Neutrophil (primary cell): ENCODE measurements around the gene NAV3.
A peak's percentile ranks its signal among the peaks of the same experiment; 100 is the strongest.

Source experiments
- H3K27ac ChIP-seq: fragments of 200-600 bp; sonication (generic); 2 replicates; pipeline ENCODE4 v1.5.1; 2016; ENCODE audit warnings: mild to moderate bottlenecking, moderate library complexity
- H3K27me3 ChIP-seq: fragments of 200-600 bp; sonication (generic); 2 replicates; pipeline ENCODE4 v1.6.0; 2016; ENCODE audit warnings: mild to moderate bottlenecking
- H3K36me3 ChIP-seq: fragments of 200-600 bp; sonication (generic); 2 replicates; pipeline ENCODE4 v1.5.1; 2017
- H3K4me1 ChIP-seq, 2 experiments: fragments of 200-600 bp in 1 of 2; sonication (generic) in 1 of 2; 1 replicate in 1 of 2; 2 replicates in 1 of 2; pipeline versions ENCODE4 v1.5.1 to v1.6.1; 2013 to 2016; ENCODE audit warnings: low read depth in 1 of 2, low read length in 1 of 2, mild to moderate bottlenecking in 1 of 2, moderate library complexity in 1 of 2; ENCODE audit not compliant: control insufficient read depth in 1 of 2, insufficient read depth in 1 of 2
- H3K4me3 ChIP-seq, 2 experiments: fragments of 200-600 bp in 1 of 2; sonication (generic) in 1 of 2; 1 replicate in 1 of 2; 2 replicates in 1 of 2; pipeline ENCODE4 v1.5.1; 2013 to 2016; ENCODE audit warnings: low read depth in 1 of 2, low read length in 1 of 2, mild to moderate bottlenecking in 1 of 2, moderate library complexity in 1 of 2
- H3K9me3 ChIP-seq: fragments of 200-600 bp; sonication (generic); 2 replicates; pipeline ENCODE4 v1.5.1; 2016
- CTCF ChIP-seq: fragments of 200-600 bp; sonication (generic); IDR thresholded peaks from 2 replicates; pipeline ENCODE4 v1.5.1; 2016; ENCODE audit warnings: antibody characterized with exemption

The NAV3 gene

GRCh38 chr12:77995436-77996167 is 164.9 kb downstream of the NAV3 start:
- TF ChIP-seq CTCF: no peak
- Histone ChIP-seq H3K27ac (no peak overlapping the region), H3K4me1 (peaks cover 22 to 29% of the 10 kb centered on the region in 2 experiments), H3K27me3 (no peaks in the 10 kb centered on the region), H3K9me3 (no peaks in the 10 kb centered on the region), H3K4me3 (no peak overlapping the region), H3K36me3 (no peaks in the 10 kb centered on the region)

GRCh38 chr12:77996670-77997069 is 166.0 kb downstream of the NAV3 start:
- Histone ChIP-seq H3K27ac (no peak overlapping the region), H3K4me1 (peaks cover 22 to 29% of the 10 kb centered on the region in 2 experiments), H3K36me3 (no peaks in the 10 kb centered on the region), H3K4me3 (no peak overlapping the region), H3K27me3 (no peaks in the 10 kb centered on the region), H3K9me3 (no peaks in the 10 kb centered on the region)
- TF ChIP-seq CTCF: no peak

GRCh38 chr12:77998236-77998786 is 167.6 kb downstream of the NAV3 start:
- no peaks in the 10 kb centered on the region for H3K36me3 ChIP-seq
- H3K27me3 ChIP-seq: no peaks in the 10 kb centered on the region
- no peak overlapping the region for H3K4me3 ChIP-seq
- TF ChIP-seq CTCF: no peak
- no peaks in the 10 kb centered on the region for H3K9me3 ChIP-seq
- peaks cover 22 to 32% of the 10 kb centered on the region in 2 experiments for H3K4me1 ChIP-seq
- H3K27ac ChIP-seq: peak overlapping the region; percentile 82

- Histone ChIP-seq H3K27me3 (no peaks in the 10 kb centered on the region), H3K9me3 (no peaks in the 10 kb centered on the region), H3K36me3 (no peaks in the 10 kb centered on the region), H3K4me1 (peaks cover 25 to 41% of the 10 kb centered on the region in 2 experiments), H3K27ac (peak overlapping the region; percentile 82), H3K4me3 (peak overlapping the region in 1 of 2 experiments; percentile 16)
- TF ChIP-seq CTCF: no peak
These were observed 168.5 kb downstream of the NAV3 start for GRCh38 chr12:77999074-77999715.

GRCh38 chr12:78002878-78003277 is 172.2 kb downstream of the NAV3 start:
- TF ChIP-seq CTCF: no peak
- H3K4me3 ChIP-seq: no peak overlapping the region
- H3K9me3 ChIP-seq: no peaks in the 10 kb centered on the region
- H3K27me3 ChIP-seq: no peaks in the 10 kb centered on the region
- peaks cover 41 to 58% of the 10 kb centered on the region in 2 experiments for H3K4me1 ChIP-seq
- no peaks in the 10 kb centered on the region for H3K36me3 ChIP-seq
- H3K27ac ChIP-seq: no peak overlapping the region
